GM12878 (cell line): ENCODE data around the gene SLC17A7. TPM values are rescaled to one million over a fixed set of nuclear protein-coding genes. Genes with fewer than 3 reads are reported as not detected.

Experiments
- CREM ChIP-seq: IDR thresholded peaks from 2 replicates; pipeline ENCODE4 v1.6.1; 2014; ENCODE audit warnings: antibody characterized with exemption, low read depth
- EED ChIP-seq: sonication (generic); IDR thresholded peaks from 2 replicates; pipeline ENCODE4 v1.6.1; 2016; ENCODE audit warnings: antibody characterized with exemption, low read depth
- EZH2 ChIP-seq: IDR thresholded peaks from 2 replicates; pipeline ENCODE4 v1.6.1; 2012; ENCODE audit warnings: low read depth, mild to moderate bottlenecking, control low read depth, inconsistent platforms, low read length, borderline replicate concordance; ENCODE audit not compliant: control insufficient read depth
- FOXK2 ChIP-seq: fragments of 450-650 bp; IDR thresholded peaks from 2 replicates; pipeline ENCODE4 v1.6.1; 2017; ENCODE audit warnings: mild to moderate bottlenecking, moderate library complexity
- GATAD2B ChIP-seq: fragments of 450-650 bp; conservative IDR thresholded peaks from 2 replicates; pipeline ENCODE4 v1.6.1; 2017; ENCODE audit warnings: low read depth, mild to moderate bottlenecking, moderate library complexity
- IRF3 ChIP-seq: fragments of 450-650 bp; IDR thresholded peaks from 2 replicates; pipeline ENCODE4 v1.6.1; 2014; ENCODE audit warnings: mild to moderate bottlenecking
- LARP7 ChIP-seq: fragments of 450-650 bp; IDR thresholded peaks from 2 replicates; pipeline ENCODE4 v1.6.1; 2017; ENCODE audit warnings: mild to moderate bottlenecking
- MLLT1 ChIP-seq: fragments of 450-650 bp; IDR thresholded peaks from 2 replicates; pipeline ENCODE4 v1.6.1; 2016; ENCODE audit warnings: mild to moderate bottlenecking
- MTA3 ChIP-seq: IDR thresholded peaks from 2 replicates; pipeline ENCODE4 v1.6.1; 2012; ENCODE audit warnings: low read length, inconsistent platforms, borderline replicate concordance
- PAX5 ChIP-seq: IDR thresholded peaks from 2 replicates; pipeline ENCODE4 v1.6.1; 2011; ENCODE audit warnings: low read depth, low read length, borderline replicate concordance
- PAX8 ChIP-seq: fragments of 450-650 bp; IDR thresholded peaks from 2 replicates; pipeline ENCODE4 v1.6.1; 2017; ENCODE audit warnings: mild to moderate bottlenecking, moderate library complexity
- POLR2AphosphoS2 ChIP-seq: IDR thresholded peaks from 2 replicates; pipeline ENCODE4 v1.6.1; 2011; ENCODE audit warnings: low read depth, mild to moderate bottlenecking, low read length, improper control_type of control experiment, moderate library complexity
- SMAD5 ChIP-seq: IDR thresholded peaks from 2 replicates; pipeline ENCODE4 v1.6.1; 2016; ENCODE audit warnings: antibody characterized with exemption, low read depth
- TCF12 ChIP-seq: IDR thresholded peaks from 2 replicates; pipeline ENCODE4 v1.6.1; 2011; ENCODE audit warnings: low read depth, mild to moderate bottlenecking, low read length
- ZBTB33 ChIP-seq: fragments of 450-650 bp; IDR thresholded peaks from 2 replicates; pipeline ENCODE4 v1.6.1; 2017; ENCODE audit warnings: mild to moderate bottlenecking
- ZNF207 ChIP-seq: fragments of 450-650 bp; IDR thresholded peaks from 2 replicates; pipeline ENCODE4 v1.6.1; 2014; ENCODE audit warnings: antibody characterized with exemption, mild to moderate bottlenecking, borderline replicate concordance
- polyA plus RNA-seq, 11 experiments: library from polyadenylated mRNA; depleted of rRNA in 4 of 11; unstranded in 6 of 11; stranded (reverse) in 5 of 11; fragments of >200 nt; fragmentation: Nextera tagmentation in 4 of 11; fragmentation: Illumina TruSeq in 1 of 11; extraction: Ambion mirVana in 4 of 11; extraction: Trizol in 1 of 11; gene quantifications; 1 replicate in 1 of 11; 2 replicates in 10 of 11; pipeline versions ENCODE4 v1.2.1 to v1.2.3, GENCODE V29; 2011 to 2016; ENCODE audit warnings: inconsistent platforms in 2 of 11, missing spikeins in 2 of 11, low read depth in 1 of 11
- total RNA-seq, 4 experiments: library from RNA; depleted of rRNA in 3 of 4; stranded (reverse); fragments of >200 nt in 3 of 4; fragmentation: Illumina TruSeq in 1 of 4; extraction: Trizol in 1 of 4; gene quantifications; 2 replicates each; pipeline versions ENCODE4 v1.2.1 to v1.2.3, GENCODE V29; 2013 to 2021
- TF ChIP-seq, protein P1 (sequence below): fragments of 450-650 bp; IDR thresholded peaks from 2 replicates; pipeline ENCODE4 v1.6.1; 2017; ENCODE audit warnings: antibody characterized with exemption, mild to moderate bottlenecking, moderate library complexity
- TF ChIP-seq, protein P2 (sequence below): fragments of 450-650 bp; IDR thresholded peaks from 2 replicates; pipeline ENCODE4 v1.6.1; 2017; ENCODE audit warnings: mild to moderate bottlenecking, low read depth, inconsistent platforms; ENCODE audit not compliant: poor library complexity, severe bottlenecking
- TF ChIP-seq, protein P3 (sequence below): IDR thresholded peaks from 2 replicates; pipeline ENCODE4 v1.6.1; 2011; ENCODE audit warnings: mild to moderate bottlenecking, low read depth, low read length, moderate library complexity; ENCODE audit not compliant: insufficient replicate concordance

SLC17A7 gene
- total and polyA plus RNA-seq, 10 of the 15 experiments (the other 5 are each of a cell fraction or from before 2014, with no cell fraction given), result 0.03 to 0.24 (median 0.06) TPM; not detected in 6

- TF ChIP-seq MLLT1, result peak; percentile 83
- peak; percentile 95 for TF ChIP-seq ZBTB33
- no peak for TF ChIP-seq POLR2AphosphoS2
- TF ChIP-seq TCF12, result peak; percentile 95
- TF ChIP-seq SMAD5, result no peak
- peak; percentile 29; the same call in 1 of the 2 replicates for TF ChIP-seq EED
- TF ChIP-seq, protein P1, sequence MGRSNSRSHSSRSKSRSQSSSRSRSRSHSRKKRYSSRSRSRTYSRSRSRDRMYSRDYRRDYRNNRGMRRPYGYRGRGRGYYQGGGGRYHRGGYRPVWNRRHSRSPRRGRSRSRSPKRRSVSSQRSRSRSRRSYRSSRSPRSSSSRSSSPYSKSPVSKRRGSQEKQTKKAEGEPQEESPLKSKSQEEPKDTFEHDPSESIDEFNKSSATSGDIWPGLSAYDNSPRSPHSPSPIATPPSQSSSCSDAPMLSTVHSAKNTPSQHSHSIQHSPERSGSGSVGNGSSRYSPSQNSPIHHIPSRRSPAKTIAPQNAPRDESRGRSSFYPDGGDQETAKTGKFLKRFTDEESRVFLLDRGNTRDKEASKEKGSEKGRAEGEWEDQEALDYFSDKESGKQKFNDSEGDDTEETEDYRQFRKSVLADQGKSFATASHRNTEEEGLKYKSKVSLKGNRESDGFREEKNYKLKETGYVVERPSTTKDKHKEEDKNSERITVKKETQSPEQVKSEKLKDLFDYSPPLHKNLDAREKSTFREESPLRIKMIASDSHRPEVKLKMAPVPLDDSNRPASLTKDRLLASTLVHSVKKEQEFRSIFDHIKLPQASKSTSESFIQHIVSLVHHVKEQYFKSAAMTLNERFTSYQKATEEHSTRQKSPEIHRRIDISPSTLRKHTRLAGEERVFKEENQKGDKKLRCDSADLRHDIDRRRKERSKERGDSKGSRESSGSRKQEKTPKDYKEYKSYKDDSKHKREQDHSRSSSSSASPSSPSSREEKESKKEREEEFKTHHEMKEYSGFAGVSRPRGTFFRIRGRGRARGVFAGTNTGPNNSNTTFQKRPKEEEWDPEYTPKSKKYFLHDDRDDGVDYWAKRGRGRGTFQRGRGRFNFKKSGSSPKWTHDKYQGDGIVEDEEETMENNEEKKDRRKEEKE, result no peak
- TF ChIP-seq GATAD2B, result peak; percentile 96
- peak; percentile 96 for TF ChIP-seq LARP7
- TF ChIP-seq PAX5, result 0 out of 2 replicates have a peak, but pooled peaks have one; percentile 37
- TF ChIP-seq CREM, result peak; percentile 93
- TF ChIP-seq, protein P2, sequence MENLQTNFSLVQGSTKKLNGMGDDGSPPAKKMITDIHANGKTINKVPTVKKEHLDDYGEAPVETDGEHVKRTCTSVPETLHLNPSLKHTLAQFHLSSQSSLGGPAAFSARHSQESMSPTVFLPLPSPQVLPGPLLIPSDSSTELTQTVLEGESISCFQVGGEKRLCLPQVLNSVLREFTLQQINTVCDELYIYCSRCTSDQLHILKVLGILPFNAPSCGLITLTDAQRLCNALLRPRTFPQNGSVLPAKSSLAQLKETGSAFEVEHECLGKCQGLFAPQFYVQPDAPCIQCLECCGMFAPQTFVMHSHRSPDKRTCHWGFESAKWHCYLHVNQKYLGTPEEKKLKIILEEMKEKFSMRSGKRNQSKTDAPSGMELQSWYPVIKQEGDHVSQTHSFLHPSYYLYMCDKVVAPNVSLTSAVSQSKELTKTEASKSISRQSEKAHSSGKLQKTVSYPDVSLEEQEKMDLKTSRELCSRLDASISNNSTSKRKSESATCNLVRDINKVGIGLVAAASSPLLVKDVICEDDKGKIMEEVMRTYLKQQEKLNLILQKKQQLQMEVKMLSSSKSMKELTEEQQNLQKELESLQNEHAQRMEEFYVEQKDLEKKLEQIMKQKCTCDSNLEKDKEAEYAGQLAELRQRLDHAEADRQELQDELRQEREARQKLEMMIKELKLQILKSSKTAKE, result no peak
- TF ChIP-seq MTA3, result no peak
- TF ChIP-seq PAX8, result no peak
- TF ChIP-seq, protein P3, sequence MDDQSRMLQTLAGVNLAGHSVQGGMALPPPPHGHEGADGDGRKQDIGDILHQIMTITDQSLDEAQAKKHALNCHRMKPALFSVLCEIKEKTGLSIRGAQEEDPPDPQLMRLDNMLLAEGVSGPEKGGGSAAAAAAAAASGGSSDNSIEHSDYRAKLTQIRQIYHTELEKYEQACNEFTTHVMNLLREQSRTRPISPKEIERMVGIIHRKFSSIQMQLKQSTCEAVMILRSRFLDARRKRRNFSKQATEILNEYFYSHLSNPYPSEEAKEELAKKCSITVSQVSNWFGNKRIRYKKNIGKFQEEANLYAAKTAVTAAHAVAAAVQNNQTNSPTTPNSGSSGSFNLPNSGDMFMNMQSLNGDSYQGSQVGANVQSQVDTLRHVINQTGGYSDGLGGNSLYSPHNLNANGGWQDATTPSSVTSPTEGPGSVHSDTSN, result no peak
- peak; percentile 23; the same call in 1 of the 2 replicates for TF ChIP-seq IRF3
- peak; percentile 84 for TF ChIP-seq ZNF207
- no peak for TF ChIP-seq FOXK2
- TF ChIP-seq EZH2, result no peak
Measured at GRCh38 chr19:49443366-49444099, 2.2 kb upstream of the SLC17A7 start (continued).
